K562 (cell line): ENCODE measurements around the gene SFT2D2. TPM values are rescaled to one million over a fixed set of nuclear protein-coding genes. Genes with fewer than 3 reads are reported as not detected.

Experiments used
- CBX5 ChIP-seq: IDR thresholded peaks from 2 replicates; pipeline ENCODE4 v1.6.1; 2014; ENCODE audit warnings: low read depth, borderline replicate concordance
- CBX8 ChIP-seq: fragments of 200-600 bp; sonication (generic); IDR thresholded peaks from 2 replicates; pipeline ENCODE4 v1.6.1; 2012; ENCODE audit warnings: borderline replicate concordance, mixed run types, low read depth, mild to moderate bottlenecking, moderate library complexity, mixed read lengths, low read length, control low read depth, inconsistent platforms; ENCODE audit not compliant: poor library complexity, severe bottlenecking; ENCODE audit errors: extremely low read depth
- CHD4 ChIP-seq: fragments of 200-600 bp; sonication (generic); IDR thresholded peaks from 3 replicates; pipeline ENCODE4 v1.6.1; 2012; ENCODE audit warnings: low read depth, mild to moderate bottlenecking, mixed read lengths, low read length, inconsistent platforms; ENCODE audit not compliant: insufficient read depth, insufficient replicate concordance, poor library complexity, severe bottlenecking
- COPS2 ChIP-seq: fragments of 450-650 bp; conservative IDR thresholded peaks from 2 replicates; pipeline ENCODE4 v1.6.1; 2016; ENCODE audit warnings: mild to moderate bottlenecking, moderate library complexity
- ETV5 ChIP-seq: sonication (generic); formaldehyde crosslinking; IDR thresholded peaks from 2 replicates; pipeline ENCODE4 v1.4.0; 2020; ENCODE audit warnings: low read depth, mild to moderate bottlenecking, missing genetic modification reagents
- HDAC8 ChIP-seq: fragments of 450-650 bp; IDR thresholded peaks from 2 replicates; pipeline ENCODE4 v1.6.1; 2016; ENCODE audit warnings: mild to moderate bottlenecking, missing genetic modification characterization, moderate library complexity, missing compliant biosample characterization
- IFI16 ChIP-seq: fragments of 250-450 bp; sonication (Bioruptor Pico); IDR thresholded peaks from 2 replicates; pipeline ENCODE4 v2.1.2; 2022; ENCODE audit warnings: mild to moderate bottlenecking, inconsistent platforms
- PHTF2 ChIP-seq: fragments of 250-450 bp; sonication (Bioruptor Pico); IDR thresholded peaks from 2 replicates; pipeline ENCODE4 v1.5.0; 2021; ENCODE audit warnings: mild to moderate bottlenecking
- PREB ChIP-seq: sonication (generic); formaldehyde crosslinking; IDR thresholded peaks from 2 replicates; pipeline ENCODE4 v1.8.1; 2023; ENCODE audit warnings: mild to moderate bottlenecking, missing genetic modification reagents
- RFX7 ChIP-seq: fragments of 250-450 bp; sonication (Bioruptor Pico); IDR thresholded peaks from 2 replicates; pipeline ENCODE4 v1.5.1; 2021; ENCODE audit warnings: mild to moderate bottlenecking
- SAP30 ChIP-seq: fragments of 200-600 bp; sonication (generic); IDR thresholded peaks from 2 replicates; pipeline ENCODE4 v1.6.1; 2012; ENCODE audit warnings: borderline replicate concordance, low read depth, mild to moderate bottlenecking, moderate library complexity, low read length, control low read depth, inconsistent platforms; ENCODE audit not compliant: insufficient read depth, poor library complexity, severe bottlenecking
- TEAD1 ChIP-seq, 2 experiments: fragments of 450-650 bp in 1 of 2; sonication (generic) in 1 of 2; formaldehyde crosslinking; IDR thresholded peaks; 2 replicates each; pipeline versions ENCODE4 v1.4.0 to v1.8.0; 2020 to 2022; ENCODE audit warnings: mild to moderate bottlenecking in 2 of 2, missing genetic modification reagents in 1 of 2
- ZBTB7A ChIP-seq: IDR thresholded peaks from 2 replicates; pipeline ENCODE4 v1.6.1; 2011; ENCODE audit warnings: low read depth, mild to moderate bottlenecking, low read length, moderate library complexity, borderline replicate concordance; ENCODE audit not compliant: control insufficient read depth
- ZNF398 ChIP-seq: fragments of 250-450 bp; sonication (Bioruptor Pico); IDR thresholded peaks from 2 replicates; pipeline ENCODE4 v1.8.0; 2021; ENCODE audit warnings: moderate library complexity, mild to moderate bottlenecking, inconsistent platforms
- polyA plus RNA-seq, 8 experiments: library from polyadenylated mRNA; depleted of rRNA in 4 of 8; stranded (reverse) in 5 of 8; unstranded in 3 of 8; fragments of >200 nt; fragmentation: Nextera tagmentation in 2 of 8; fragmentation: Illumina TruSeq in 1 of 8; extraction: Ambion mirVana in 2 of 8; extraction: Trizol in 1 of 8; gene quantifications; 2 replicates each; pipeline versions ENCODE4 v1.2.1 to v1.2.3, GENCODE V29; 2011 to 2014; ENCODE audit warnings: inconsistent platforms in 1 of 8, missing spikeins in 1 of 8
- total RNA-seq, 7 experiments: library from RNA; depleted of rRNA in 6 of 7; stranded (reverse); fragments of >200 nt in 6 of 7; fragmentation: Illumina TruSeq in 2 of 7; extraction: Trizol in 2 of 7; gene quantifications; 2 replicates each; pipeline versions ENCODE4 v1.2.1 to v1.2.3, GENCODE V29; 2011 to 2021; ENCODE audit warnings: low replicate concordance in 1 of 7
- TF ChIP-seq, protein P1 (sequence below), 2 experiments: fragments of 450-650 bp; formaldehyde crosslinking in 1 of 2; IDR thresholded peaks; 2 replicates each; pipeline versions ENCODE4 v1.4.0 to v1.6.1; 2014 to 2020; ENCODE audit warnings: mild to moderate bottlenecking in 2 of 2, borderline replicate concordance in 1 of 2, low read depth in 1 of 2

SFT2D2 gene
- total and polyA plus RNA-seq, 9 of the 15 experiments (the other 6 are each of a cell fraction or from before 2014, with no cell fraction given) = 3.4 to 50.1 (median 21.6) TPM

- TF ChIP-seq HDAC8 (no peak), IFI16 (no peak), PHTF2 (no peak), CBX8 (no peak), ETV5 (CRISPR knock-in tag) (no peak), SAP30 (no peak), PREB (CRISPR knock-in tag) (no peak), COPS2 (no peak), CBX5 (no peak), CHD4 (no peak), ZNF398 (CRISPR knock-in tag) (no peak), RFX7 (CRISPR knock-in tag) (no peak), ZBTB7A (no peak), TEAD1 (CRISPR knock-in tag; IDR thresholded peaks at IDR 0.05) (peak; percentile 47 to 59; a peak in 2 of 4 replicates)
- TF ChIP-seq, protein P1, sequence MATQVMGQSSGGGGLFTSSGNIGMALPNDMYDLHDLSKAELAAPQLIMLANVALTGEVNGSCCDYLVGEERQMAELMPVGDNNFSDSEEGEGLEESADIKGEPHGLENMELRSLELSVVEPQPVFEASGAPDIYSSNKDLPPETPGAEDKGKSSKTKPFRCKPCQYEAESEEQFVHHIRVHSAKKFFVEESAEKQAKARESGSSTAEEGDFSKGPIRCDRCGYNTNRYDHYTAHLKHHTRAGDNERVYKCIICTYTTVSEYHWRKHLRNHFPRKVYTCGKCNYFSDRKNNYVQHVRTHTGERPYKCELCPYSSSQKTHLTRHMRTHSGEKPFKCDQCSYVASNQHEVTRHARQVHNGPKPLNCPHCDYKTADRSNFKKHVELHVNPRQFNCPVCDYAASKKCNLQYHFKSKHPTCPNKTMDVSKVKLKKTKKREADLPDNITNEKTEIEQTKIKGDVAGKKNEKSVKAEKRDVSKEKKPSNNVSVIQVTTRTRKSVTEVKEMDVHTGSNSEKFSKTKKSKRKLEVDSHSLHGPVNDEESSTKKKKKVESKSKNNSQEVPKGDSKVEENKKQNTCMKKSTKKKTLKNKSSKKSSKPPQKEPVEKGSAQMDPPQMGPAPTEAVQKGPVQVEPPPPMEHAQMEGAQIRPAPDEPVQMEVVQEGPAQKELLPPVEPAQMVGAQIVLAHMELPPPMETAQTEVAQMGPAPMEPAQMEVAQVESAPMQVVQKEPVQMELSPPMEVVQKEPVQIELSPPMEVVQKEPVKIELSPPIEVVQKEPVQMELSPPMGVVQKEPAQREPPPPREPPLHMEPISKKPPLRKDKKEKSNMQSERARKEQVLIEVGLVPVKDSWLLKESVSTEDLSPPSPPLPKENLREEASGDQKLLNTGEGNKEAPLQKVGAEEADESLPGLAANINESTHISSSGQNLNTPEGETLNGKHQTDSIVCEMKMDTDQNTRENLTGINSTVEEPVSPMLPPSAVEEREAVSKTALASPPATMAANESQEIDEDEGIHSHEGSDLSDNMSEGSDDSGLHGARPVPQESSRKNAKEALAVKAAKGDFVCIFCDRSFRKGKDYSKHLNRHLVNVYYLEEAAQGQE (IDR thresholded peaks at IDR 0.05; ENCODE audit: borderline replicate concordance) = no peak
- TF ChIP-seq, protein P1 (CRISPR knock-in tag; IDR thresholded peaks at IDR 0.05; ENCODE audit: low read depth) = no peak
Observed at GRCh38 chr1:168288311-168289052, 62.7 kb downstream of the SFT2D2 start (continued).
